ENCODE measurements around the gene TTLL4.
A peak's percentile ranks its signal among the peaks of the same experiment; 100 is the strongest.
"Not testable (repeated sequence)": the region's sequence is repeated elsewhere in the genome, so short reads cannot be mapped to it uniquely, and the experiment has no call there.

Gene TTLL4

GRCh38 chr2:218710687-218711549 lies at the start of gene TTLL4:
TTLL4 (plus strand) TSS chr2:218710835; CDS start chr2:218737677, 26,842 bp downstream.
- peak; percentile 98 for DNase-seq

- DNase-seq = no peak
These were observed 48.3 kb upstream of the TTLL4 start for GRCh38 chr2:218662377-218662776.

- DNase-seq = no peak
These were observed 47.8 kb upstream of the TTLL4 start for GRCh38 chr2:218662827-218663226.

- DNase-seq = no peak
These were observed 46.7 kb upstream of the TTLL4 start for GRCh38 chr2:218663901-218664300.

GRCh38 chr2:218664653-218665052 lies 46.0 kb upstream of the TTLL4 start:
- DNase-seq = no peak

GRCh38 chr2:218671097-218671653 lies 39.5 kb upstream of the TTLL4 start:
- no peak for DNase-seq

- peak; percentile 74 for DNase-seq
These were observed 38.7 kb upstream of the TTLL4 start, which contains the start of the genes RNF25 and STK36 for GRCh38 chr2:218671654-218672566. RNF25 (minus strand) TSS chr2:218672002; CDS start chr2:218671970, 32 bp downstream. STK36 (plus strand) TSS chr2:218672086; CDS start chr2:218672830, 744 bp downstream.

- DNase-seq = no peak
These were observed 31.5 kb upstream of the TTLL4 start for GRCh38 chr2:218679119-218679518.

- DNase-seq = no peak
These were observed 30.6 kb upstream of the TTLL4 start for GRCh38 chr2:218680061-218680460.

GRCh38 chr2:218687400-218688060 lies 23.1 kb upstream of the TTLL4 start:
- DNase-seq = not testable (repeated sequence)

- DNase-seq = no peak
These were observed 19.4 kb upstream of the TTLL4 start for GRCh38 chr2:218691234-218691633.

- no peak for DNase-seq
These were observed 16.1 kb upstream of the TTLL4 start for GRCh38 chr2:218694405-218695145.

GRCh38 chr2:218698885-218699284 lies 11.8 kb upstream of the TTLL4 start:
- no peak for DNase-seq

- DNase-seq = no peak
These were observed 8.8 kb upstream of the TTLL4 start for GRCh38 chr2:218701806-218702205.

GRCh38 chr2:218703341-218703740 lies 7.3 kb upstream of the TTLL4 start:
- no peak for DNase-seq

GRCh38 chr2:218708086-218708485 lies 2.5 kb upstream of the TTLL4 start:
- DNase-seq = no peak

GRCh38 chr2:218709908-218710307 lies 727 bp upstream of the TTLL4 start:
- DNase-seq = no peak

GRCh38 chr2:218710334-218710686 lies 325 bp upstream of the TTLL4 start:
- no peak for DNase-seq

GRCh38 chr2:218711550-218711929 lies 905 bp downstream of the TTLL4 start:
- DNase-seq = no peak

GRCh38 chr2:218713922-218714321 lies 3.3 kb downstream of the TTLL4 start:
- DNase-seq = no peak

- DNase-seq = no peak
These were observed 5.4 kb downstream of the TTLL4 start for GRCh38 chr2:218716070-218716469.

GRCh38 chr2:218717262-218717661 lies 6.6 kb downstream of the TTLL4 start:
- DNase-seq = no peak
